ENCODE measurements around the gene PARD6A.

Gene PARD6A

GRCh38 chr16:67653789-67654402 lies 6.9 kb upstream of the PARD6A start:
- DNase-seq: no peak

GRCh38 chr16:67654403-67654911 lies 6.3 kb upstream of the PARD6A start:
- no peak for DNase-seq

- no peak for DNase-seq
Observed at GRCh38 chr16:67655363-67655762, 5.4 kb upstream of the PARD6A start.

GRCh38 chr16:67656344-67657016 lies 4.3 kb upstream of the PARD6A start:
- DNase-seq: no peak

DNA sequence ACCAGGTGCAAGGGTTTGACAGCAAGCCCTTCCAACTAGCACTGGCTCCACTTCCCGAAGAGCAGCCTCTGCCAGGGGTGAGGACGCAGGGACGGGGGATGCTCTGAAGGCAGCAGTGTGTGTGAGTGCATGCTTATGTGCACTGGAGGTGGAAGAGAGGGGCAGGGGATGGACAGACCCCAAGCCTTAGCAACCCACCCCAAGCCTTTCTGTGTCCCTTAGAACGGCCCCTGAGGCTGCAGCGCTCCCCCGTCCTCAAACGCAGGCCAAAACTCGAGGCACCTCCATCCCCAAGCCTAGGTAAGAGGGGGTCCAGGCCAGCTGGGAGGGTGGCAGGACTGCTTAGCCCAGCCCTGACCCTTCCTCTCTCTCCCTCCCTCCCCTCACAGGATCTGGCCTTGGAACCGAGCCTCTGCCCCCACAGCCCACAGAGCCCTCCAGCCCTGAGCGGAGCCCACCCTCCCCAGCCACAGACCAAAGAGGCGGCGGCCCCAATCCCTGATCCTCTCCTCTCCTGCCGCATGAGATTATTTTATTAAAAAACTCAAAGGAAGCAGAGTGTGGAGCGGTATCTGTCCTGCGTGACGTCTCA lies 3.6 kb upstream of the PARD6A start:
- no peak for DNase-seq

- no peak for DNase-seq
Observed at GRCh38 chr16:67657751-67658518, 2.8 kb upstream of the PARD6A start.

DNA sequence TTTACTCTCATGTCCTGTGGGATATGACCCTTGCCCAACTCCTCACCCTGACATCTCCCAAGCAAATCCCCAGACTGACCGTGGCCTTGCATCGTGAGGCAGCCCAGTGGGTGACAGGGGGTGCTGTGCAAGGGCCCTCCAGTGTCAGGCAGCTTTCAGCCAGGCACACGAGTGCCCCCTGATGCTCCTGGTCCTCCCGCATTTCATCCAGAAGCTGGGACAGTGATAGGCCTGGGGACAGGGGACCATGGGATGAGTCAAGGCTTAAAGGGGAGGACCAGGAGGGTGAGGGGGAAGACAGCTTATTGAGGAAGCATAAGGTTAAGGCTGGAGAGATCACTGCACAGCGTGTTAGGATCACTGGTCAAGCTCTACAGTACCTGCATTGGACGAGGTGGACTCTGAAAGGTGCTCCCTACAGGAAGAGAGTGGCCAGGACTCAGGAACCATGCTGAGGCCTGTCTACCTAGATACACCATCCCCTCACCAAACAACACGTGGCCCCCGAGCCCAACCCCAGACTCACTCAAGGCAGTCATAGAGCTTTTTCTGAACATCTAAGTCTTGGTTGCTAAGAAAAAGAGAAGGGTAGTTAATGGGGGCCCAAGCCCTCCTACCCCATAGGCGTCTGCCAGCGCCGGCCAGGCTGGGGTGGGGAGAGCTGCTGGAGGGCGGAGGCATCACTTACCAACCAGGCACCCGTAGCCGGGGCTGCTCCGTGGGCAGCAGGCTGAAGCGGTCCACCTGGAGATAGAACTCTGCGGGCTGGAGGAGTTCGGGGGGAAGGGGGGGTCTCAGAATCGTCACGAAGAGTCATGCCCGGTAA lies 1.7 kb upstream of the PARD6A start:
- no peak for DNase-seq

GRCh38 chr16:67659675-67660563 lies 841 bp upstream of the PARD6A start, which contains the start of gene ACD:
TSS of gene ACD (minus strand) at chr16:67660260. CDS start at chr16:67660220, 40 bp downstream.
- peak; percentile 93 for DNase-seq

DNA sequence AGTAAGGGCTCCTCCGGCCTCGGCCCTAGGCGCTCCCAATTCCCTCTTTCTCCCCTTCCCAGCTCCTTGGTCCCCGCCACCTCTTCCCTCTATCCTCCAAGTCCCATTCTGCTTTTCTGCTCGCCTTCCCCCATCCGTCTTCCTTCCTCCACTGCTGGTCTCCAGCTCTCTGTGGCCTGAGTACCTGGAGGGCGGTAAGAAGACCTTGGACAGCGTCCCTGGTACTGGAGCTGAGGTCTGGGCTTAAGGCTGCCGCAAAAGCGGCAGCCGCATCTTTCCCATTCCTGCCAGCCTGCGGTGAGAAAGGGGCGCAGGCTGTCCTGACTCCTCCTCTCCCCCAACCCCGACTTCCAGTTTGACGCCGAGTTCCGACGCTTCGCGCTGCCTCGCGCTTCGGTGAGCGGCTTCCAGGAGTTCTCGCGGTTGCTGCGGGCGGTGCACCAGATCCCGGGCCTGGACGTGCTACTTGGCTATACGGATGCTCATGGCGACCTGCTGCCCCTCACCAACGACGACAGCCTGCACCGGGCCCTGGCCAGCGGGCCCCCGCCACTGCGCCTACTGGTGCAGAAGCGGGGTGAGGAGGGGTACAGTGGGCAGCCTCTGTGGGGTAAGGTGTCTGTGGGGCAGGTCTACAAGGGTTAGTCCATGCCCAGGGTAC lies 471 bp downstream of the PARD6A start:
- DNase-seq: no peak

DNA sequence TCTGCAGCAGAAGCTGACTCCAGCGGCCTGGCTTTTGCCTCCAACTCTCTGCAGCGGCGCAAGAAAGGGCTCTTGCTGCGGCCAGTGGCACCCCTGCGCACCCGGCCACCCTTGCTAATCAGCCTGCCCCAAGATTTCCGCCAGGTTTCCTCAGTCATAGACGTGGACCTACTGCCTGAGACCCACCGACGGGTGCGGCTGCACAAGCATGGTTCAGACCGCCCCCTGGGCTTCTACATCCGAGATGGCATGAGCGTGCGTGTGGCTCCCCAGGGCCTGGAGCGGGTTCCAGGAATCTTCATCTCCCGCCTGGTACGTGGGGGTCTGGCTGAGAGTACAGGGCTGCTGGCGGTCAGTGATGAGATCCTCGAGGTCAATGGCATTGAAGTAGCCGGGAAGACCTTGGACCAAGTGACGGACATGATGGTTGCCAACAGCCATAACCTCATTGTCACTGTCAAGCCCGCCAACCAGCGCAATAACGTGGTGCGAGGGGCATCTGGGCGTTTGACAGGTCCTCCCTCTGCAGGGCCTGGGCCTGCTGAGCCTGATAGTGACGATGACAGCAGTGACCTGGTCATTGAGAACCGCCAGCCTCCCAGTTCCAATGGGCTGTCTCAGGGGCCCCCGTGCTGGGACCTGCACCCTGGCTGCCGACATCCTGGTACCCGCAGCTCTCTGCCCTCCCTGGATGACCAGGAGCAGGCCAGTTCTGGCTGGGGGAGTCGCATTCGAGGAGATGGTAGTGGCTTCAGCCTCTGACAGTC lies 1.3 kb downstream of the PARD6A start:
- DNase-seq: no peak

DNA sequence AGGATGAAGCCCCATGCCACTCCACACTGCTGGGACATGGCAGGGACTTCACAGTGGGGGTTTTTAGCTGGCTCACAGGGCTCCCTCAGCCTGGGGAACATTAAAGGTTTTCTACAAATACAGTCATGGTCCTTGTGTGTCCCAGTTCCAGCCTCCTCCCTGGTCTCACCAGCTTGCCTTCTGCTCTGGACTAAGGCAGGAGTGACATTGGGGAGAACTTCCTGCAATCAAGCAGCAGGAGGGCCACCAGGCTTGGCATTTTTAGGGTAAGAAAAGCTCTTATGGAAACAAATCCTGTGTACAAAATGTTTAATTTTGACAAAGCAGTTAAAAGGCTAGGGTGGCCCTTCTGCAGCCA lies 1.9 kb downstream of the PARD6A start:
- no peak for DNase-seq

DNA sequence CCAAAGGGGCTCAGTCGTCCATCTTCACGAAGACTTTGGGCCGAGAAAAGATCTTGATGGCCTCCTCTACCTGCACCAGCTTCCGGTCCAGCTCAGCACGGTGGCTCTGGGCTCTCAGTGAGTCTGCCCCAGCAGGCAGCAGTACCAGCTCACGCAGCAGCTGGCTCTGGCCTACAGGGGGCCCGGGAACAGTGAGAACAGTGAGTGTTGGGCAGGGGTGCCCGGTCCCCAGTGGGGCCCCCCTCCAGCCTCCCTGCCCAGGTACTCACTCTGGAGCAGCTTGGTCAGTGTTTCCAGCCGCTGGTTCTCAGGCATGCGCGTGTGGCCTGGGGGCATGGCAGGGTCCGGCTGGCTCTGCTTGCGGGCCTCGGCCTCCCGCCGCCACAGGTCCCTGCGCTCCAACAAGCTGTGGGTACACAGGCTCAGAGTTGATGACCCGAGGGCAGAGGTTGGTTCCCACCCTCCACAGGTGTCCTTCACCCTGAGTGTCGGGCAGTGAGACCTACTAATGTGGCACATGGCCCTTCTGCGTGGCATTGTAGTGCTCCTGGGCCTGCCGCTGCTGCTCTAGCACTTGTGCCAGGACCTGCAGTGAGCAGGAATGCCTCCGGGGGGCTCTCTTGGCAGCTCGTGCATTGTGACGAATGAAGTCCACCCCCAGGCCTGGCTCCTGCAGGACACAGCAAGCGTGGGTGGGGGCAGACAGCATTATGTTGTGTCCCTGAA lies 2.6 kb downstream of the PARD6A start:
- DNase-seq: peak; percentile 31

DNA sequence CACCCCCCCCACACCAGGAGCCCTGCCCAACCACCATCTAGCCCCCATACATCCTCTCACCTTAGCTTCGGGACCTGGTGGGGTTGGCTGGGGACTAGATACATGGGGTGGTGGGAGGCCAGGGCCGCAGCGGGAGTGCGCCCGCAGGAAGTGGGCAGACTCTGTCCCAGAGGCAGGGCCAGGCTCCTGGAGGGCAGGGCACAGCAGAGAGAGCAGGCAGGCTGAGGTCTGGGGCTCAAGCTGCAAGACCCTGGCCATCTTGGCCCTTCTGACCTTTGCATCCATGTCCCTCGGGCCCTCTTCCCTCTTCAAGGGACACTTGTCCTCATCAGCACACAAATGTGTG lies 3.1 kb downstream of the PARD6A start:
- no peak for DNase-seq

- no peak for DNase-seq
Observed at GRCh38 chr16:67664258-67664657, 3.5 kb downstream of the PARD6A start.

DNA sequence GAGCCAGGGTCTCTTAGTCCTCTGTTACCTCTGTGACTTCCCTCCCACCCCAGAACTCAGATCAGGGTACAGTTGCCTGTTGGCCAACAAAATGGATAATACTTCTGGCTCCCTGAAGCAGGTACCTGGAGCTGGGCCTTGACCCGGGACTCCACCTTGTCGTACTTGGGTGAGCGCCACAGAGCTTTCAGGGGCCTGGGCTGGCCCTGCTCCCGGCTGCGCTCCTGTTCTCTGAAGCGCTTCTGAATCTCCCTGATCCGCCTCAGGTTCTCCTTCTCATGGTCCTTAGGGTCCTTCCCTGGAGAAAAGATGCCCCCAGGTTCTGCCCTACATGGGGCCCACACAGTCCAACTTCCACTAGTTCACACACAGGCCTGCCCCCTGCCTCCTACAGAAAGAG lies 4.1 kb downstream of the PARD6A start:
- DNase-seq: no peak

DNA sequence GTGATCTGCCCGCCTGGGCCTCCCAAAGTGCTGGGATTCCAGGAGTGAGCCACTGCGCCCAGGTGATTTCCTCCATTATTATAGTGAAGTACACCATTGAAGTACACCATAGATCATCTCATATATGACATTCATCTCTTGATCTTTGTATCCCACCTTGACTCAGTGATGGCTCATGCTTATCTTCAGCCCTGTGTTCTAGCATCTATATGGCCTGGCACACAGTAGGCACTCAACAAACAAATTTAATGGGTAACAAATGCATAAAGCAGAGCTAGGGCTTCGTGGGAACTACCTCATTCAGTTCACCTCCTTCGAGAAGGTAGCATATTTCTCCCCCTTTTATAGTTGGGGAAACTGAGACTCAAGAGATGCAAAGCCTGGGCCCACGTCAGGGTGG lies 4.8 kb downstream of the PARD6A start:
- no peak for DNase-seq

DNA sequence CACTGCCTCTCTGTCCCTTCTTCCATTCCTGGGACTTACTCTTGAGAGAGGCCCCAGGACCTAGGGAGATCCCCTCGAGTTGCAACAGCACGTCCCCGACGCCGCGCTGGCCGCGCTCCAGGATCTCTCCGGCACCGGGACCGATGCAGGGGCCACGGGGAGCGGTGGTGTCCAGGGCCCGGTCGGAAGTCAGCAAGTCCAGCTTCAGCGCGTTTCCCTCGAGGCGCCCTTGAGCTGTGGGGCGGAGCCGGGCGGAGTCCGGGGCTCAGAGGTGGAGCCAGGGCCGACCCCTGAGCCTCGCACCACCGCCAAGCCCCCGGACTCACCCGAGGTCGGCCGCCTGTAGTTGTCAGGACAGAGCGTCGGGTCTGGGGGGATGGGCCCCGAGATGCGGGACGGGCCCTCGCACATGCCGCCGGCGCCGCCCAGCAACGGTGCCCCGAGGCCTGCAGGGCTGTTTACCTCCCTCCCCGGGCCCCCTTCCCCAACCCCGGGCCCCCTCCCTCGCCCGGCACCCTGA lies 5.3 kb downstream of the PARD6A start:
- DNase-seq: no peak

DNA sequence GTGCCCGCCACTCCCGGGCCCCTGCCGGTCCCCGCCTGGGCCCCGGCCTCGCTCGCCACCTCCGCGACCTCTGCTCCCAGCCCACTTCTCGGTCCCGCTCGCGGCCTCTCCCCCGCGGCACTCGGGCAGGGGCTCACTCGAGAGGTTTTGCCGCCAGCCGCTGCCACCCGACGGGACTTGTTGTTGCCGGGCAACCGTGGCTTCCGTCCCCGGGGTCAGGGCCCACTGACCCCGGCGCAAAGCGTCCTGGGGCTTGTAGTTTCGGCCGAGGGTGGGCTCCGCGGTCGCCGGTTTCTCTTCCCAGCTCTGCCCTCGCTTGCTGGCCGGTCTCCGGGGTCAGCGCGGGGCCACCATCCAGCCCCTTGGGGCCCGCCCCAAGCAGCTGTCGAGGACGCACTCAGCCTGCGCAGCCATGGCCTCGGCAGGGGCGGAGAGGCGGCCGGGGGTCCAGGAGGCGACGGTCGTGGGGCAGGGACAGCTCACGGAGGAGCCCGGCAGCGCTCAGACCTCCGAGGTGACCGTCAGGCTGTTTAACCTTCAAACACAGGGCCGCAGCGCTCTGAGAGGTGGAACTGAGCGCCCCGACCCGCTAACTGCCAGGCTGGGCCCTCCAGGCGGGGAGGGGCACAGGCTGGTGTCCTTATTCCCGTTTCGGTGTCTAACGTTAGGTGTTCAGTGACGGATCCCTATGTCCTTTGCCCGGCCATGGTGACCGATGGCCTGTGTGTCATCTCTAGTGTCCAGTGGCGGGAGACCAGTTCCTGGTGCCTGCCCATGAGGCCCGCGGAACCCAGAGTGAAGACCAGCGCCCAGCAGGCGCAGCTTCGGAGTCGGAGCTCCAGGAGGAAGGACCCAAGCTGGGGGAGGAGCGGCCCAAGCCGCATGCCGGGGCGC lies 6.0 kb downstream of the PARD6A start, which contains the start of the genes C16orf86 and ENKD1:
Gene C16orf86 (plus strand): TSS at position 256 of the 894 bp plus-strand sequence. CDS start 157 bp downstream, at position 413.
Gene ENKD1 (minus strand): TSS at position 192 of the 894 bp plus-strand sequence. CDS start 308 bp downstream, outside the sequence.
- peak; percentile 81 for DNase-seq

All from stimulated activated CD4-positive, alpha-beta T cell treated with anti-CD3 and anti-CD28 coated beads, Interleukin-4, amount 100 ng/mL, for 24 hours (primary cell).